Activated T-helper 1 cell treated with anti-CD3 and anti-CD28 coated beads, Interleukin-2, amount 50 U/mL, for 16 hours (primary cell): ENCODE data around the gene CYP4V2.
A peak's percentile ranks its signal among the peaks of the same experiment; 100 is the strongest.

Source experiments
- DNase-seq, 2 donors: peaks; one replicate each; pipeline ENCODE4 v3.0.0-alpha.2; 2020; ENCODE audit warnings: low read depth in 1 of 2, low spot score in 1 of 2

CYP4V2 gene

DNA sequence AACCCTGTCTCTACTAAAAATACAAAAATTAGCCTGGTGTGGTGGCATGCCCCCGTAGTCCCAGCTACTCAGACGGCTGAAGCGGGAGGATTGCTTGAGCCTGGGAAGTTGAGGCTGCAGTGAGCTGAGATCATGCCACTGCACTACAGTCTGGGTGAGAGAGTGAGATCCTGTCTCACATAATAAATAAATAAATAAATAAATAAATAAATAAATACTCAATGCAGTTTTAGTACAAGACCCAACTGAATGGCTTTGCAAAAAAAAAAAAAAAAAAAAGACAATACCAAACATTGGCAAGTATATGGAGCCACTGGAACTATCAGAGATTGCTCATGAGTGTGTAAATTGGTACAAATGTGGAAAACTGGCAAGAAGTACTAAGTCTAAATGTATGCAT lies 3.3 kb upstream of the CYP4V2 start:
- no peak for DNase-seq

DNA sequence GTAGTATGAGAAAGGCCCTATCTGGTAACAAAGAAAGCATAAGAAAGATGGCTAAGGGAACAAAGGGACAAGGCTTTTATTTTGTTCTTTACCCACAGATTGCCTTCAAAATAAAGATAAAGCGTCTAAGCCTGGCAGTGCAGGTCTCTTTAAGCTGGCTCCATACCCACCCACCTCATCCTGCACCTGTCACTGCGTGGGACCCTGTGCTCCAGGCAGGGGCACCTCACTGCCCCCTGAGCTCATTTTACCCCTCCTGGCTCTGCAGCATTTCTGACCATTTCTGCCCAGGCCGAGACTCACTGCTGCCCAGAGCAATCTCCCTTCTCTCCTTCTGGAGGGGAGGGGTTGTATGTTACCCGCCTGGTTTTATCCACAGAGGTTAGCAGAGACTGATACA lies 1.7 kb upstream of the CYP4V2 start:
- DNase-seq = no peak

DNA sequence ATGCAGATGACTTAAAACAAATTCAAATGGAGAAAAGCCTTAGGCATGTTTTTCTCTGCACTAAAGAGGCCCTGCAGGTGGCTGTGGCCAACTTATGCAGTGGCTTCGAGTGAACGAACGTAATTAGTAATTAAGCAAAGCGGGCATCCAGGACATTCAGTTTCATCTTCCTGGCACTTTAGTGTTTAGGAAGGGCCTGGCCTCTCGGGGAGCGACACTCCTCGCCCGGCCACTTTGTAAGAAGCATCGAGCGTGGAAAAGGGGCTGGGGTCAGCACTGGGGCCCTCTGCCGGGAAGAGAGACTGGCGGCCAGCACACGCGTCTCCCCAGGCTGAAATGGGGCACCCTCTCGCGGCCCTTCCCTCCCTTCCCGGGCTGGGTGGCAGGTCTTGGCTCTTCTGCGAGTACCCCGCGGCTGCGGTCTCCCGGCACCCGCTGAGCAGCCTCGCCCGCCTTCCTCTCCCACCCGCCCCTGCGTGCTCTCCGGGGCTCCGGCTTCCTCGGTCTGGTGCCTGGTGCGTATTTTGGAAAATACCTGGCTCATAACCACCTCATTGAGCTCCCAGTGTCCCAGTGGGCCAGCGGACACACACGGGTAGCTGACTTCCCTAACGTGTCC lies 677 bp upstream of the CYP4V2 start:
- DNase-seq = peak; percentile 27 to 29

DNA sequence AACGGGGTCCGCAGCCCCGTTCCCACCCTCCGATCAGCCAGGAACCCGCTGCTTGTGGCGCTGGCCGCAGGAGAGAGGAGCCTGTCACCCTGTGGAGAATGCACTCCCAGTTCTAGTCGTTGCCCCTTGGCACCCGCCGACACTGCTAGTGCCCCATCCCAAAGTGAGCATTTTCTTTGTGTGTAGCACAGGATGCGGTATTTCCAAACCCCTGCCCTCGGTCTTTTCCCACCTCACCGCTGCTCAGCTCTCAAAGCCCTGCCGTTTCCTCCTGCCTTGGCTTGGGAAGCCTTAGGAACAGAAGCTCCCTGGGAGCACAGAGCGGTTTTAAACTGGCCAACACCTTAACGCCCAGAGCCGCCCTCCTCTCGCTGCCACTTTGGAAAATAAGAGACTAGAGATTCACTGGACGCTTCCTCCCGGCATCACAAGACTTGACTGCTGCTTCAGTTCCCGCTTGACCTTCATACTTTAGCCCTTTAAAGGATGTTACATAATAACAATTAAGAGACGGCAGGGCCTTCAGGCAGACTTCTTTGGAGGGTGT lies 772 bp downstream of the CYP4V2 start:
- DNase-seq = peak; percentile 9 to 18

DNA sequence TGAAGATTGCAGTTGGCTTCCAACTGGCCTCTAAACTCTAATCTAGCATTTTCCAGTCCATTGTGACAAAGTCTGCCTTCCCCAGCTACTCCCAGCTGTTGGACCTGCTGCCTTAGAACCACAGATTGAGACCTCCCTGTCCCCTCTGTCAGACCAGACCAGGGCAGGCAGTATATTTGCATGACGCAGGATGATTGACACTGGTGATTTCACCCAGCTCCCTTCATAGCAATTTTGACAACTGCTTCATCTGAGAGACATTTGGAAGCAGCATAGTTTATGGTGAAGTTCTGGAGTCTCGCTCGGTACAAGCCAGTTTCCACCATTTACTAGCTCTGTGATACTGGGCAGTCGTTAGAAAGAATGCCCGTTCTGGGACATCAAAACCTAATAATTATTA lies 2.5 kb downstream of the CYP4V2 start:
- DNase-seq = no peak

DNA sequence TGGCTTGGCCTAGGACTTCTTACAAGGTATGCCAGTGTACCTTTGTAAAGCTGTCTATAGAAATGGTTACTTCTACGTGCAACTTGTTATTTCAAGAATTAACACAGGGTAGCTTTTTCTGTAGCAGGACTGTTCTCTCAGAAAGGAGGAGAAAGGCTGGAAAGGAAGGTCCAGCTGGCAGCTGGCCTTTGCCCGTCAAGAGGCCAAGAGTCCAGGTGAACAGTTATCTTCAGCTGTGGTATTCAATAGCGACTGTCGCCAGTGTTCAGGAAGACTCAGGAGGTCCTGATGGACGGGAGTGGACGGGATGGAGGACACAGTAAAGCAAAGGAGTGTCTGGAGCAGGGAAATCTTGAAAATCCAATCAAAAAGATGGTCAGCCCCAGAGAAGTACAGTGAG lies 4.7 kb downstream of the CYP4V2 start:
- DNase-seq = no peak

DNA sequence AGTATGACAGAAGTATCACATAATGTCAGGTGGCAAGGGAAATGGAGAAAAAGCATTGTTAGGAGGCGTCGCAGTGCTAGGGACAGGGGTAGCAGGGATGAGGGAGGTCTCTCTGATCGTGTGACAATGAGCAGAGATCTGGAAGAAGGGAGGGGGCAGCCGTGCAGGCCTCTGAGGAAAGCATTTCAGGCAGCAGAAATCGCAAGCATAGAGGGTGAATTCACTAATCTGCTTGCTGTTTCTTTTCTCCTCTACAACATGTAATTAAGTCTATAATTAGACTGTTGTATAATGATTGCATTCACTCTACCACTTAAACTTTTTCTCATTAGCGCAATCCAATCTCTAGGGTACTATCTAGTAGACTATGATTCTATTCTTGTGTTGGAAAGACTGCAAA lies 9.1 kb downstream of the CYP4V2 start:
- DNase-seq = no peak

DNA sequence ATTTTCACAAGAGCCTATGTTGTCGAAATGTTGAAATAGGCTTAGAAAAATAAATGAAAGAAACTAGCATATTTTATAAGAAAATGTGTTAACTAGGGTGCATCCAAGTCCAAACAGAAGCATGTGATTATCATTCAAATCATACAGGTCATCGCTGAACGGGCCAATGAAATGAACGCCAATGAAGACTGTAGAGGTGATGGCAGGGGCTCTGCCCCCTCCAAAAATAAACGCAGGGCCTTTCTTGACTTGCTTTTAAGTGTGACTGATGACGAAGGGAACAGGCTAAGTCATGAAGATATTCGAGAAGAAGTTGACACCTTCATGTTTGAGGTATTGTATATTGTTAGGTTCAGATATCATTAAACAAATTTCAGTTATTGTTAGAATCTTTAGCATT lies 9.6 kb downstream of the CYP4V2 start:
- no peak for DNase-seq

DNA sequence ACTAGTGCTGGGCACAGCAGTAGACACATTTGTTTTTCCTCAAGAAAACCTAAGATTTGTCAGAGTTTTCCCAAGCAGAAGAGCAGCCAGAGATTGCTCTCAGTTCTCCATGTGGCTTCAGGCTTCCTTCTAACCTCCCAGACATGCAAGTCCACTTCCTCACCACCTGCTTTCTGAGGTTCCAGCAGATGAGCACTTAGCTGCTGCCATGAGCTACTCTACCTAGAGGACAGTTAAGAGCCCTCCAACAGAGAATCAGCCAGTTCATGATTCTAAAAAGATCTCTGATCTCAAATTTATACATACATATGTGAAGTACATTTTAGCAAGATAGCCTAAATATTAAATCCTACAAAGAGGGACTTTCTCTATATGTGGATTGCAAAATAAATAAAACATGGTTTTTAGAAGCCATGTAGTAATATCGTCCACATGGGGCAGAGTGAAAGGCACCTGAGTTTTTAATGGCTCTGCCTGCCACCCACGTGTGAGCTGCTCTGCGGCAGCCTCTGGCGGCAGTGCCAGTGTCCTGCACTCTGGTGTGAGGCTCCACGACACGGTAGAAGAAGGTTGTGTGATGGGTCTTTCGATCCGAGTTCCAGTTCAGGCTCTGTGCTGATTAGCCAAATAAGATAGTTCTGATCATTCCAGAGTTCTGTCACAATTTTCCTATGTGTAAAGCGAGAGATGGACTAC lies 10.3 kb downstream of the CYP4V2 start:
- peak; percentile 17 to 34 for DNase-seq

DNA sequence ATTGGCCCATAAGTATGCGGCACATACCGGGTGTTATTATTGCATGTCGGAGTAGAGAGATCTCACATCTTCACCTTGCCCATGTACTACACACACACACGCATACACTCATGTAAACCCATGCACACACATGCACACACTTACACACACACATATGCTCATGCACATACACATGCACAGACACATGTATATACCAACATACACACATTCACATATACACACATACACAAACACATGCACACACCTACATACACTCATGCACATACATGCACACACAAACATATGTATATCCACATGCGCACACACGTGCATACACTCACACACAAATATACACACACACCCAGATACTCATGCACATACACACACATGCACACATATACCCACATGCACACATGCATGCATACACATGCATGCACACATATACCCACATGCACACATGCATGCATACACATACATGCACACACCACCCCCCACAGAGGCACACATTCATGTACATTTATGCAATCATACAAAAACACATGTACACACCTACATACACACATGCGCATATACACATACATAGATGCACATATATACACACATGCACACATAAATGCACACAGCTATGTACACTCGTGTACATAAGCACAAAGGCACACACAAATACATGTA lies 11.2 kb downstream of the CYP4V2 start:
- no peak for DNase-seq

DNA sequence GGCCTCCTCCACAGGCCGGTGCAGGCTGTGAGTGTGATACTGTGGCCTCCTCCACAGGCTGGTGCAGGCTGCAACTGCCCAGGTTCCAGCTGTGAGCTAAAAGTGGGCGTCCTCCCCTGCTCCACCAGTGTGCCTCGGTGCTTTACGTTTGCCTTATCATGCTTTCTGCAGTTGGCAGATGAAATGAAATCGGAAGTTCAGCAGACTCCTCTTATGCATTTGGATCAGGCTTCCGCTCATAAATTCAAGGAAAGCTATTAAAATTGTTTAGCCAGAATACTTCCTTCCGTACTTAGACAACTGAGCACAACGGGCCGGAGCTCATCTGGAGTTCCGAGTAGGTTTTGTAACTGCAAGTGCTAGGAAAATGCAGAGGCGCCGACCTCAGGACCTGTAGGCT lies 12.0 kb downstream of the CYP4V2 start:
- DNase-seq = no peak

DNA sequence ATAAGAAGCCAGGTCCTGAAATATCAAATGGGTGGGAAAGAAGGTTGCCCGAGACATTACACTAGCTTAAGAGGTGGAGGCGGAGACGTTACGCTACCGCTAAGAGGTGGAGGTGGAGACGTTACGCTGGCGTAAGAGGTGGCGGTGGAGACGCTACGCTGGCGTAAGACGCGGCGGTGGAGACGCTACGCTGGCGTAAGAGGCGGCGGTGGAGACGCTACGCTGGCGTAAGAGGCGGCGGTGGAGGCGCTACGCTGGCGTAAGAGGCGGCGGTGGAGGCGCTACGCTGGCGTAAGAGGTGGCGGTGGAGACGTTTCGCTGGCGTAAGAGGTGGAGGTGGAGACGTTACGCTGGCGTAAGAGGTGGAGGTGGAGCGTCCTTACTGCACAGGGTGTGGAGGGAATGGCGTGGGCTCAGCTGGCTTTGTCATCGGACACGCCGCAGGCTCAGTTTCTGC lies 12.8 kb downstream of the CYP4V2 start:
- DNase-seq = no peak

DNA sequence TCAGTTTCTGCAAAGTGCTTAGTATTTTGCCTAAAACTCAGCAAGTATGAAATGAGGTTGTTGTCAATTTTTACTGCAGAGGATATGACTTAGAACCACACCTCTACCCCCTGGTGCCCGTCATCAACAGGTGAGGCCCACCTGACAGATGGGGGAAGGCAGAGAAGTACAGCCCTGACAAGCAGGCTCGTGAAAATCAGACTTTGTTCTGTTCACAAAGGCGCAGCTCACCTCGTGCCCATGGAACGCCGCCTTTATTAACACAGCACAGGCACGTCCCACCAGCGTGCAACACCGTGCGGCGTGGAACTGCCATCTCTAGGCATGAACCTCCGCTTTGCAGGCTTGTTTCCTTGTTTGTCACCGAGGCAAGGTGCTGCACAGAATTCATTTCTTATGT lies 13.3 kb downstream of the CYP4V2 start:
- no peak for DNase-seq

DNA sequence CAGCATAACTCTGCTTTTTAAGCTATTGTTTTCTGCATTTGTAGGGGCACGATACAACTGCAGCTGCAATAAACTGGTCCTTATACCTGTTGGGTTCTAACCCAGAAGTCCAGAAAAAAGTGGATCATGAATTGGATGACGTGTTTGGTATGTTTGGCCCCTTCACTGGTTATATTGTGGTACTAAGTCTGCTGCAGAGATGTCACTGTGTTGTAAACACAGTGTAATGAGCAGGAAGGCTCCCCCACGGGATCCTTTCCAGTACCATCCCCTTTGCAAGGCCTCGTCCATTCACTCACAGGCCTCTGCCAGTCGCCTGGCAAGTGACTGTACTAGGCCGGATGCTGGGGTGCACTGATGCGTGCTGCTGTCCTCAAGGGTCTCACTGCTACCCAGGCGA lies 13.8 kb downstream of the CYP4V2 start:
- DNase-seq = no peak

DNA sequence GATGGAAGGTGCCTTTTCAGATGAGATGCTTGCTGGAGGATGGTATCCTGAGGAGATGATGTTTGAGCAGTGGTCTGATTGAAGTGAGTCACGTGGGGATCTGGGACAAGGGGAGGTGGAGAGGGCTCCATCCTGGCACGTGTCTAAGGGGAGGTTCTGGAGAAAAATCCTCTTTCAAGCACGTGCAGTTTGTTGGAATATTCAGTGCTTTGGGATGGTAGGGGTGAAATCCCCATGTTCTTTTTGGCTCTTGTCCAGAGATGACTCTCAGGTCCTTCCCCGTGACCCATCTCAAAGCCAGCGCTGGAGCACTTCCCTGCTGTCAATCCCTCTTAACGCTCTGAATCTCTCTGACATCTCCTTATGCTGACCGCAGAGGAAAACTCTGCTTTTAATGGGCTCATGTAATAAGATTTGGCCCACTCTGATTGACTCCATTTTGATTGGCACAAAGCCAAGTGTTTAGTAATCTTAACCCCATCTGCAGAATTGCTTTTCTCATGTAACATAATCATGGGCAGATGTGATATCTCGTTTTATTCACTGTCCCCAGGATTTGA lies 25.2 kb downstream of the CYP4V2 start:
- DNase-seq = no peak

DNA sequence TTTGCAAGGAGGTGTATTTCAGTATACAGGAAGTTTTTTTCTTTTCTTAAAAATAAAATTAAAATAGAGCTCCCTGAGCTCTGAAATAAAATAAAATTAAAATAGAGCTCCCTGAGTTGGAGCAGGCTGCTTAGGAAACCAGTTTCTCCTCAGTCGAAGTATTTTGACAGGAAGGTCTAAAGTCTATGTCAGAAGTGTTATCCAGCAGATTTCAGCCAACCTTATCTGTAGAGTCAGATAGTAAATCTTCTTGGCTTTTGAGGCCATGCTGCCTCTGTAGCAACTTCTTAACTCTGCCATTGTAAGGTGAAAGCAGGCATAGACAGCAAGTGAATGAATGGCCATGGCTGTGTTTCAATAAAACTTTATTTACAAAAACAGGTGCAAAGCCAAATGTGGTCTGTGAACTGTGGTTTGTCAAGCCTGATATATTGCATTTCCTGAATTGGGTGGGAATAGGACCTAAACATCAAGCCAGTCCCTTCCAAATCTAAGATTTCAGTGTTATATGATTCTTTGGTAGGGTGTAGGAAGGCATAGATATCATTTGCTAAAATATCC lies 26.4 kb downstream of the CYP4V2 start:
- no peak for DNase-seq

DNA sequence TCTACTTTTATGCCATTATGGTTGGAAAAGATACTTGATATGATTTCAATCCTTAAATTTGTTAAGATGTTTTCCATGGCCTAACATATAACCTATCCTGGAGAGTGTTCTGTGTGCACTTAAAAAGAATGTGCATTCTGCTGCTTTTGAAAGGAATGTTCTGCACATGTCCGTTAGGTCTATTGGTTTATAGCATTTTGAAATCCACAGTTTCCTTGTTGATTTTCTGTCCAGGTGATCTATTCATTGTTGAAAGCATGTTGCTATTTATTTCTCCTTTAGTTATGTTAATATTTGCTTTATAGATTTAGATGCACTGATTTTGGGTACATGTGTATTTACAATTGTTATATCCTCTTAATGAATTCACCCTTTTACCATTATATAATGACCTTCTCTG lies 30.3 kb downstream of the CYP4V2 start:
- no peak for DNase-seq

DNA sequence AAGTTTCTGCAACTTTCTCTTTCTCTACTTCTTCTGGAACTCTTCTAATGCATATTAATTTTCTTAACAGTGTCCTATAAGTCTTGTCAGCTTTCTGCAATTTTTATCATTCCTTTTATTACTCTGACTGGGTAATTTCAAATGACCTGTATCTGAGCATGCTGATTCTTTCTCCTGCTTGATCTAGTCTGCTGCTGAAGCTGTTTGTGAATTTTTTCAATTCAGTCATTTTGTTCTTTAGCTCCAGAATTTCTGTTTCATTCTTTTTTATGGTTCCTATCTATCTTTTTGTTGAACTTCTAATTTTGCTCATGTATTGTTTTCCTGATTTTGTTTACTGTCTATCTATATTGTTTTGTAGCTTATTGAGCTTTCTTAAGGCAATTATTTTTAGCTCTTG lies 34.5 kb downstream of the CYP4V2 start:
- DNase-seq = no peak

DNA sequence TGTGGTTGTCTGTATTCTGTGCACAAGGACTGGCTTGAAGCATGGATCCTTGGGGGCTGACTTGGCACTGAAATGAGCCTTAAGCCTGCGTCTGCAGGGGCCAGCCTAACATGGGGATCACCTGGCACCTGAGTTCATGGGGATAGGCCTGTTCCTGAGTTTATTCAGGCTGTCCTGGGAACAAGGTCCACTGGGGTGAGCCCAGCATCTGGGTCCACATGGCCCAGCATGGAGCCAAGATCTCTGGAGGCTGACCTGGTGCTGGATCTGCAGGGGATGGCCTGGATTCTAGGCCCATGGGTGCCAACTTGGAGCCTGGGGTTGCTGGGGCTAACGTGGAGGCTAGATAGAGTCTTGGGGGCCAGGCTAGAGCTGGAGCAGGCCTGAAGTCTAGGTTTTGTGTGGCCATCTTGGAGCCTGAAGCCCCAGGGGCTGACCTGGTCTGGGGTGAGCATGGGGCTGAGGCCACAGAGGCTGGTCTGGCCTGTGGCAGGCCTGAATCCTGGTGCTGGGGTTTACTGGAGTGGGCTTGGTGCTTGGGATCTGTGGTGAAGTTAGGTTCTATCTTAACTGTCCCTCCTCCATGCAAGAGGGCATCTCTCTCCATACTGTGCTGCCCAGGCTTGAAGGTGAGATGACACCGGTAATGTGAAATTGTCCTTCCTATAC lies 35.3 kb downstream of the CYP4V2 start:
- no peak for DNase-seq

DNA sequence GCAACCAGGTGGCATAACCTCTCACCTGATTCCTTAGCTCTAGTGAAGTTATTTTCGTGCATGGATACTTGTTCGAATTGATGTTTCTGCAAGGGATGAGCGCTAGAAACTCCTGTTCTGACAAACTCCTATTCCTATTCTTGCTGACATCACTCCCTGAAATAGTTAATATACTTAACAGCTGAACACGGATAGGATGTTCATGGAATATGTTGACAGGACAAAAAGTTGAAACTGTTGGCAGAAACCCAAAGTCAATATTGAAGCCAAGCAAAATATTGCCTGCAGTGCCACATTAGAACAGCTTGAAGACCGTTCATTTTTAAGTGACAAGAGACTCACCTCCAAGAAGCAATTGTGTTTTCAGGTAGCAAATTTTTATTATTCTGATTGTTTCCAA lies 35.9 kb downstream of the CYP4V2 start, which contains the start of gene KLKB1:
KLKB1 (plus strand) TSS at position 287 of the 400 bp plus-strand sequence. CDS start 689 bp downstream, outside the sequence.
- DNase-seq = no peak
